ENCODE data around the gene PFDN1. TPM values are rescaled to one million over a fixed set of nuclear protein-coding genes. Genes with fewer than 3 reads are reported as not detected.
A peak's percentile ranks its signal among the peaks of the same experiment; 100 is the strongest.

The PFDN1 gene
- total and polyA plus RNA-seq, 9 of the 15 experiments (the other 6 are each of a cell fraction or from before 2014, with no cell fraction given): 45.5 to 215 (median 78.0) TPM

GRCh38 chr5:140244525-140245025 is 58.3 kb downstream of the PFDN1 start (continued):
- TF ChIP-seq ZBTB34 (CRISPR knock-in tag; IDR thresholded peaks at IDR 0.05) (no peak), IRF2 (CRISPR knock-in tag; IDR thresholded peaks at IDR 0.05) (no peak), SAP30 (IDR thresholded peaks at IDR 0.05; ENCODE audit: borderline replicate concordance, insufficient read depth, low read depth, low read length, poor library complexity, severe bottlenecking) (no peak), RFX7 (CRISPR knock-in tag; IDR thresholded peaks at IDR 0.05) (no peak), ZBTB5 (IDR thresholded peaks at IDR 0.05) (no peak), ZNF444 (CRISPR knock-in tag; IDR thresholded peaks at IDR 0.05) (no peak), DPF2 (IDR thresholded peaks at IDR 0.05) (no peak), HDAC6 (IDR thresholded peaks at IDR 0.05; ENCODE audit: low read depth, low read length) (no peak), SUPT5H (IDR thresholded peaks at IDR 0.05) (peak; percentile 4; the same call in 1 of the 2 replicates), ETV5 (CRISPR knock-in tag; IDR thresholded peaks at IDR 0.05; ENCODE audit: low read depth) (0 out of 2 replicates have a peak, but pooled peaks have one; percentile 31), DEAF1 (CRISPR knock-in tag; IDR thresholded peaks at IDR 0.05) (peak; percentile 78), PHTF2 (CRISPR knock-in tag; IDR thresholded peaks at IDR 0.05) (no peak), TFAP4 (CRISPR knock-in tag; IDR thresholded peaks at IDR 0.05; ENCODE audit: borderline replicate concordance) (peak; percentile 99), ZNF165 (CRISPR knock-in tag; IDR thresholded peaks at IDR 0.05; ENCODE audit: borderline replicate concordance) (no peak), ZNF143 (CRISPR knock-in tag; IDR thresholded peaks at IDR 0.05) (no peak), CHCHD3 (CRISPR knock-in tag; IDR thresholded peaks at IDR 0.05) (no peak), TEAD4 (IDR thresholded peaks at IDR 0.05; ENCODE audit: low read length) (0 out of 2 replicates have a peak, but pooled peaks have one; percentile 9), TEAD4 (CRISPR knock-in tag; IDR thresholded peaks at IDR 0.05; ENCODE audit: borderline replicate concordance) (no peak), ZNF263 (CRISPR knock-in tag; IDR thresholded peaks at IDR 0.05; ENCODE audit: borderline replicate concordance) (no peak; the same call in 1 of the 2 replicates), NFIX (CRISPR knock-in tag; IDR thresholded peaks at IDR 0.05; ENCODE audit: low read depth) (no peak), SRF (CRISPR knock-in tag; IDR thresholded peaks at IDR 0.05) (no peak)
- TF ChIP-seq, protein P1, sequence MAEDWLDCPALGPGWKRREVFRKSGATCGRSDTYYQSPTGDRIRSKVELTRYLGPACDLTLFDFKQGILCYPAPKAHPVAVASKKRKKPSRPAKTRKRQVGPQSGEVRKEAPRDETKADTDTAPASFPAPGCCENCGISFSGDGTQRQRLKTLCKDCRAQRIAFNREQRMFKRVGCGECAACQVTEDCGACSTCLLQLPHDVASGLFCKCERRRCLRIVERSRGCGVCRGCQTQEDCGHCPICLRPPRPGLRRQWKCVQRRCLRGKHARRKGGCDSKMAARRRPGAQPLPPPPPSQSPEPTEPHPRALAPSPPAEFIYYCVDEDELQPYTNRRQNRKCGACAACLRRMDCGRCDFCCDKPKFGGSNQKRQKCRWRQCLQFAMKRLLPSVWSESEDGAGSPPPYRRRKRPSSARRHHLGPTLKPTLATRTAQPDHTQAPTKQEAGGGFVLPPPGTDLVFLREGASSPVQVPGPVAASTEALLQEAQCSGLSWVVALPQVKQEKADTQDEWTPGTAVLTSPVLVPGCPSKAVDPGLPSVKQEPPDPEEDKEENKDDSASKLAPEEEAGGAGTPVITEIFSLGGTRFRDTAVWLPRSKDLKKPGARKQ (CRISPR knock-in tag; IDR thresholded peaks at IDR 0.05): no peak

Data from K562 (cell line).